Left ventricle myocardium inferior (tissue), 1 donor: ENCODE measurements around the gene RCN2. TPM values are rescaled to one million over a fixed set of nuclear protein-coding genes. Genes with fewer than 3 reads are reported as not detected.

ENCODE experiments used
- DNase-seq: peaks from one replicate; pipeline ENCODE4 v3.0.0-alpha.2; 2020
- H3K27ac ChIP-seq: fragments of 200-600 bp; replicated peaks from 2 replicates; pipeline ENCODE4 v1.8.0; 2021
- H3K27me3 ChIP-seq: fragments of 200-600 bp; 2 replicates; pipeline ENCODE4 v1.8.0; 2021; ENCODE audit warnings: low read depth
- H3K36me3 ChIP-seq: fragments of 200-600 bp; 2 replicates; pipeline ENCODE4 v1.8.0; 2021
- H3K4me1 ChIP-seq: fragments of 200-600 bp; 2 replicates; pipeline ENCODE4 v1.8.0; 2021
- H3K4me3 ChIP-seq: fragments of 200-600 bp; 2 replicates; pipeline ENCODE4 v1.8.0; 2021; ENCODE audit warnings: mild to moderate bottlenecking, moderate library complexity
- H3K9me3 ChIP-seq: fragments of 200-600 bp; replicated peaks from 2 replicates; pipeline ENCODE4 v1.8.0; 2021
- CTCF ChIP-seq: fragments of 200-600 bp; IDR thresholded peaks from 2 replicates; pipeline ENCODE4 v1.8.0; 2021; ENCODE audit warnings: antibody characterized with exemption, mild to moderate bottlenecking, borderline replicate concordance
- intact Hi-C: fragments of 100-400 bp; cut with micrococcal nuclease; formaldehyde crosslinking; loops from one replicate; pipeline ENCODE4 v1.11.0; 2022
- total RNA-seq: library from RNA; stranded (reverse); fragmentation: NEBNext Ultra II Directional; extraction: Animal tissue kit (Norgen Biotek cat#: 25700); gene quantifications from one replicate; pipeline ENCODE4 v1.2.1, GENCODE V29; 2021
- donor health status: DM: no; HTN: yes; CAD: no; lungs with severe emphysema.

RCN2 gene
- total RNA-seq, 1 donor from 2014 or later: 29.8 TPM

DNA sequence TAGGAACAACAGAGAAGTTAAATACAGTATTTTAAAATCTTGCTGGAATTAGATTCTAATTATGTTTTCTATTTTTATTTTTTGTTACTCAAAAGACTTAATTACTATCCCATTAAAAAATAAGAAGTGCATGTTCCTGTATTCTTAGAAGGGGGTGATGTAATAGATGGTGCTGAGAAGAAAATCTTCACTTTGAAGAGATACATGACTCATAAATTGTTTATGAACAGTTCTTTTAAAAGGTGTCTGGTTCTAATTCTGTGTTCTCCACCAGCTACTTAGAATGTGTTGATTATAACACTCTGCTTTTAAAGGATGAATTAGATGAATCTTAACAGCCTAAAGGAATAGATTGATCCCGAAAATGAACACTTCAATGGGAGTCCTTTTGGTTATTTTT lies 8.2 kb downstream of the RCN2 start:
- Histone ChIP-seq H3K27me3 (no peaks in the 10 kb centered on the region), H3K4me1 (no peaks in the 10 kb centered on the region), H3K36me3 (peaks cover 48% of the 10 kb centered on the region), H3K9me3 (no peaks in the 10 kb centered on the region), H3K27ac (no peak overlapping the region), H3K4me3 (no peak overlapping the region)
- intact Hi-C loops: no loop called here
- no peak for DNase-seq
- TF ChIP-seq CTCF: no peak

GRCh38 chr15:76941636-76942035 lies 10.1 kb downstream of the RCN2 start:
- intact Hi-C loops: no loop called here
- H3K27ac ChIP-seq: no peak overlapping the region
- H3K36me3 ChIP-seq: peaks cover 44% of the 10 kb centered on the region
- no peak for TF ChIP-seq CTCF
- H3K9me3 ChIP-seq: no peaks in the 10 kb centered on the region
- H3K4me1 ChIP-seq: no peaks in the 10 kb centered on the region
- no peaks in the 10 kb centered on the region for H3K27me3 ChIP-seq
- no peak overlapping the region for H3K4me3 ChIP-seq
- DNase-seq: no peak

- TF ChIP-seq CTCF: no peak
- intact Hi-C loops: no loop called here
- H3K9me3 ChIP-seq: no peaks in the 10 kb centered on the region
- no peaks in the 10 kb centered on the region for H3K4me1 ChIP-seq
- no peak overlapping the region for H3K4me3 ChIP-seq
- H3K27me3 ChIP-seq: no peaks in the 10 kb centered on the region
- no peak for DNase-seq
- no peak overlapping the region for H3K27ac ChIP-seq
- H3K36me3 ChIP-seq: peaks cover 40% of the 10 kb centered on the region
Measured at GRCh38 chr15:76942331-76942730, 10.8 kb downstream of the RCN2 start.

GRCh38 chr15:76945494-76946093 lies 14.0 kb downstream of the RCN2 start:
- no peaks in the 10 kb centered on the region for H3K9me3 ChIP-seq
- H3K36me3 ChIP-seq: peaks cover 52% of the 10 kb centered on the region
- H3K27ac ChIP-seq: no peak overlapping the region
- TF ChIP-seq CTCF: no peak
- DNase-seq: no peak
- no peaks in the 10 kb centered on the region for H3K4me1 ChIP-seq
- intact Hi-C loops: no loop called here
- no peaks in the 10 kb centered on the region for H3K27me3 ChIP-seq
- no peak overlapping the region for H3K4me3 ChIP-seq

DNA sequence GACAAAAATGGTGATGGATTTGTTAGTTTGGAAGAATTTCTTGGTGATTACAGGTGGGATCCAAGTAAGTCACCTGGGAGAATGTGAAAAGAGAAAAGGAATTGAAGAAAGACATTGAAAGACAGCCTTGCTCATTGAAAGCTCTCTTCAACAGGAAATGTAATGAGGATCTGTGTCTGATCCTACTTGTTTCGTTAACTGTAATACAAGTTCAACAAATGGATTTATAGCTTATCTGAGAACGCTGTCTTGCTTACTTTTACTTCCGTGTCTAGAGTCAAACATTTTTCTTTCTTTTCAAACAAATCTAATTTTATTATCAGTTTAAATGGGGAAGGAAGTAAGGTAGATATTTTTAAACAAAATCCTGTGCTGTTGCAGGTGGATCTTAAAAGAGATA lies 15.9 kb downstream of the RCN2 start:
- peaks cover 58% of the 10 kb centered on the region for H3K36me3 ChIP-seq
- intact Hi-C loops: no loop called here
- no peak for DNase-seq
- H3K27ac ChIP-seq: no peak overlapping the region
- no peaks in the 10 kb centered on the region for H3K4me1 ChIP-seq
- H3K4me3 ChIP-seq: no peak overlapping the region
- no peaks in the 10 kb centered on the region for H3K27me3 ChIP-seq
- TF ChIP-seq CTCF: no peak
- H3K9me3 ChIP-seq: no peaks in the 10 kb centered on the region

DNA sequence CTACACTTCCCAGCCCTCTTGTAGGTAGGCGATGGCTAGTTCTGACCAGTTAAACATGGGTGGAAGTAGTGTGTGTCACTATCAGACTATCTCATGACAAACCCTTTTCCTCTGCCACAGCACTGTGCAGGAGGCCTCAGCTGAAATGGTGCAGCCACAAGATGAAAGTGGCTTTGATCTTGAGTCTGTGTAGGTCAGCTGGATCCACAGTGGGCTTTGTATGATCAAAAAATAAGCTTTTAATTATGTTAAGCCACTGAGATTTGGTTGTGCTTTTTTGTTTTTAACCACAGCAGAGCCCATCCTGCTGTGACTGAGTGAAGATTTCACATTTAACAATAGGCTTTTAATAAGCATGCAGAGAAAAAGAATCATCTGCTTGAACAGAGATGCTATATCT lies 19.7 kb downstream of the RCN2 start:
- Histone ChIP-seq H3K27me3 (no peaks in the 10 kb centered on the region), H3K9me3 (no peaks in the 10 kb centered on the region), H3K4me3 (no peak overlapping the region), H3K4me1 (no peaks in the 10 kb centered on the region), H3K36me3 (peaks cover 35% of the 10 kb centered on the region), H3K27ac (no peak overlapping the region)
- intact Hi-C loops: no loop called here
- TF ChIP-seq CTCF: no peak
- DNase-seq: no peak
